Eye (tissue), 1 donor: ENCODE measurements around the gene HIF1A.
"Not testable (repeated sequence)": the region's sequence is repeated elsewhere in the genome, so short reads cannot be mapped to it uniquely, and the experiment has no call there.

ENCODE experiments used
- DNase-seq: peaks from one replicate; pipeline ENCODE4 v3.0.0-alpha.2; 2015

Gene HIF1A

DNA sequence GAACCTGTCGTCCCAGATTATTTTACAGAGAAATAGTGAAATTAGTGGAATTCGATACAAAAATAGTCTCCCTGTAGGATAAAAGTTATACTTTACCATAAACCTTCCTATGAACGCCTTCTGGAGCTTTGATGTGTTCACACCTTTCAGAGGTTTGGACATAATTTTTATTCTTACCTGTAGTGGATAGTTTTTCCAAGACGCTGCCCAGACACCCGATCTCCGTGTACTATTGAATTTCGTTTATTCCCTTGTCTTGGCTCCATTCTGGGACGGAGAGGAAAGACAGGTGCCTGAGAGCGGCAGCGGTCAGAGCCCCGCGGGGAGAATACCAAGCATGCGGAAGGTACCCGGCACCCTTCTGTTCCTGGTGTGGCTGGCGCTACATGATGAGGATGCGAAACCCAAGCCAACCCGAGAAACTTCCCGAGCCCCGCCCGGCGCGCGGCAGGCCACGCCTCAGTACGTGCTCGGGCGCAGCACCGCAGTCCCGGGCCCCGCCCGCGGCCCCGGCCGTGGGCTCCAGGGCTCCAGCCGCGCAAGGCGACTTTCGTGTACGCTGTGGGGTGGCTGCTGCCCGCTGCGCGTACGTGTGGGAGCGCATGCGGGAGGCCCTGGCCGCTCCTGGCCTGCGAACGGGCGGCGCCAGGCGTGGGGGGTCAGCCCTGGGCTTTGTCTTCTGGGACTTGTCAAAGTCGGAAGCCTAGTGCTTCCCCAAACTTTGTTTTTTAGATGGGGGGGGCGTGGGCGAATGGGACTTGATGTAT lies 55.6 kb downstream of the HIF1A start:
- peak; percentile 85 for DNase-seq

DNA sequence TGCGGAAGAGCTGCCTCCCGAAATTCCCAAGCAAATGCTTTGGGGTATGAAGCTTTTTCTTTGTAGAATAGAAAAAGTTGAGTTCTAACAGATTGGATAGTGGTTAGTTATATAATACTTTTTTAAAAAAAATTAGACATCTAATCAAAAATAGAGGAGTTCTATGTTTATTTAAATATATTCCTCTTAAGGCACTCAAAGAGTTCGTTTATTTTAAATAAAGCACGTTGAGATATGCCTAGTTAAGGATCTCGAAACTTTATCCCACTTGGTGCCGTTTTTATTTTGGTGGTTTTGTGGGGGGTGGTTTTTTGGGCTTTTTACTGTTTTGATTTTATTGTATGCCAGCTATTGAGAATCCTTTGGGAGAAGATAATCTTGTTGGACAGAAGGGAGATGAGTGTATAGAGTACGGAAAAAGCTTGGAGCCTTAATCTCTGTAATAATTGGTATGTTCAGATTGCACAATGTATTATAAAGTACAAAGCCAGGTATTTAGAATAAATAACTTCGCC lies 56.2 kb downstream of the HIF1A start:
- DNase-seq = no peak

DNA sequence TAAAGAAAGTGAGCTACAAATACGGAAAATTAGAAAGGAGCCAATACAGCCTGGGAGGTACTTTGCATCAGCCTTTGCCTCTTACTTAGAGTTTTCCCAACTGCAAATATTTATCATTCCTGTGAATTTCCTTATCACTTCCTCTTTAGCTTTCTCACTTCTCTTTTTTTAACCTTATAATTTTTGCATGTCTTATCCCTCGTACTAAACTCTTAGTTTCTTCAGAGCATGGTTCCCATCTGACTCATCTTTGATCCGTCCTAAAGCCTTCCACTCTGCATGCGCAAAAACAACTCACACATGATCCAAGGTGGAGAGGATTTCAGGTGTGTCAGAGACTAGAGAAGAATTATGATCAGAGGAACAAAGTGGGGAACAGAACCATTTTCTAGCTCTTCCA lies 57.3 kb downstream of the HIF1A start:
- DNase-seq = no peak

DNA sequence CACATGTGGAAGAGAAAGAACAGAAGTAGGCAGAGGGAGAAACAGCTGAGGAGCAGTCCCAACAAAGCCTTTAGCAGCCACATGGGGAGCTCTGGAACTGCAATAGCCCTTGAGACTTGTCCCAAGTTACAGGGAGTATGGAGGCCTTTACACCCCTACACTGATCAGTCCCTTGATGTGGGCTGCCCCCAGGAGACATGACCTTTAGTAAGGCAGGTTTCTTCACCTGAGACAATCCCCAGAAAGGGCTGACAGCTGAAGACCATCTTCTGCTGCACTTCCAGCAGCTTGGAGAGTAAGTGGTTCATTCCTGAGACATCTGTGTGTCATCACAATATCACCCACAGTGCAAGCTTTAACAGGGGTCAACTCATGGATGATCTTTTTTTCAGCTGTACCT lies 58.3 kb downstream of the HIF1A start:
- DNase-seq = no peak

DNA sequence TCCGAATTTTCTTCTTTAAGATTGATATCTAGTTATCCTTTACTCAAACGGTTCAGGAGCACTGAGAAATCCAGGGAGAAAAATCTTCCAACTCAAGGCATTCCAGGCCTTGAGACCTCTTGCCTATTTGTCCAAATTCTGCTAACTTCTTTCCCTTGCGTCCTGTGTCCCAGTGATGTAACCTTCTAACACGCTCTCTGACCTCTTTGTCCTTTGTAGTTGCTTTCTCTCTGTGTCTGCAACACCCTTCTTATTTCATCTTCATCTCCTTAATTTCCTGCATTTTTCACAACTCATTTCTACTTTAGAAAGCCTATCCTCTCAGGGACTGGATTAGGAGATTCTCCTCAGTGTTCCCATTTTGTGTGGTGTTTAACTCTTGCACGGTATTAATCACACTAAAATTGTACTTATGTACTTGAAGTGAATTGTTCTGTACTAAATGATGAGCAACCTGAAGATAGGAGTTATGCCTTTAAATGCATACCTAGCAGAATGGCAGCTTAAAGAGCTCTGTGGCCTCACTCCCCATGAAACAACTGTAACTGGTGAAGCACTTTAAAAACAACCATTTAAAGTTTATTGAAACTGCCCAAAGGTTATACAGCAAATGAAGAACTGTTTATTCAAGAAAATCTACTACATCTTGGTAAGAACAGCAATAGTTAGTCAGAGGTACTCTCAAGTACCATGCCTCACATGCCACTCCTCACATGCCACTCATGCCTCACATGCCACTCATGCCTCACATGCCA lies 59.5 kb downstream of the HIF1A start:
- no peak for DNase-seq

DNA sequence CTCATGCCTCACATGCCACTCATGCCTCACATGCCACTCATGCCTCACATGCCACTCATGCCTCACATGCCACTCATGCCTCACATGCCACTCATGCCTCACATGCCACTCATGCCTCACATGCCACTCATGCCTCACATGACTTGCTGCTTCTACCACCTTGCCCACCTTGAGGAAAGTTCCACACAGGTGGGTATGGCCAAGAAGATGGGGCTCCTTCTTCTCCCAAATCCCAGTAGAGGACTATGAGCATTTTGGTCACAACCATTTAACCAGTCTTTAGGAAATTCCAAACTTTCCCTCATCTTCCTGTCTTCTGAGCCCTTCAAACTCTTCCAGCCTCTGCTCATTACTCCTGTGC lies 60.0 kb downstream of the HIF1A start:
- DNase-seq = not testable (repeated sequence)

DNA sequence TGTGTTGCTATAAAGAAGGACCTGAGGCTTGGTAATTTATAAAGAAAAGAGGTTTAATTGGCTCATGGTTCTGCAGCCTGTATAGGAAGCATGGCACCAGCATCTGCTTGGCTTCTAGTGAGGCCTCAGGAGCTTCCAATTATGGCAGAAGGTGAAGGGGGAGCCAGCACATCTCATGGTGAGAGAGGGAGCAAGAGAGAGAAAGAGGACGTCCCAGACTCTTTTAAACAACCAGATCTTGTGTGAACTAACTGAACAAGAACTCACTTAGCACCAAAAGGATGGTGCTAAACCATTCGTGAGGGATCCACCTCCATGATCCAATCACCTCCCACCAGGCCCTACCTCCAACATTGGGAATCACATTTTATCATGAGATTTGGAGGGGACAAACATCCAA lies 60.8 kb downstream of the HIF1A start:
- DNase-seq = no peak

DNA sequence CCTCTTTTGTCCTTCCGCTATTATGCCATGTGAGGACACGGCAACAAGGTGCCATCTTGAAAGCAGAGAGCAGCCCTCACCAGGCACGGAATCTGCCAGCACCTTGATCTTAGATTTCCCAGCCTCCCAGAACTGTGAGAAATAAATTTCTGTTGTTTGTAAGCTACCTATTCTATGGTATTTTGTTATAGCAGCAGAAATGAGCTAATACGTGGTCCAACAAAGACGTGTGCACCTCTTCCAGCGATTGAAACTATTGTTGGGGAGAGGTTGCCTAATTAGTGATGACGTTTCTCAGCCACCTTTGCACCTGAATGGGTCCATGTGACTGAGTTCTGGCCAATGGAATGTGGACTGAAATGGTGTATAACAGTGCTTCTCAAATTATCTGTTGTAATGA lies 64.6 kb downstream of the HIF1A start:
- no peak for DNase-seq

DNA sequence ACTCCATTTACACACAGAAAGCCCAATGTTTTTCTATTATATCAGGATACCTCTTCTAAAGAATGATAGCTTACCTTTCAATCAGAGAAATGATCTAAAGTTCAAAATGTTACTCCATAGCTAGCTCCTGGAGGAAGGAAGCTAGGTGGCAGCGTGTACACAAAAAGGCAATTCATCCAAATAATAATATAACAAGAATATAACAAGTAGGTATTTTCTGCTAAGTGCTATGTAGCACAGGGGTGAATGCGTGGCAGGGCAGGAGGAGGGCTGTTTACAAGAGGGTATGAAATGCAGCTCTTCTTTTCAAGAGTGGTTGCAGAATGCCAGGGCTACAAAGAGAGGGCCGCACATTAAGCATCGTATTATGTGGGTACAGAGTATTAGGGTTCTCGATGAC lies 66.2 kb downstream of the HIF1A start:
- no peak for DNase-seq

DNA sequence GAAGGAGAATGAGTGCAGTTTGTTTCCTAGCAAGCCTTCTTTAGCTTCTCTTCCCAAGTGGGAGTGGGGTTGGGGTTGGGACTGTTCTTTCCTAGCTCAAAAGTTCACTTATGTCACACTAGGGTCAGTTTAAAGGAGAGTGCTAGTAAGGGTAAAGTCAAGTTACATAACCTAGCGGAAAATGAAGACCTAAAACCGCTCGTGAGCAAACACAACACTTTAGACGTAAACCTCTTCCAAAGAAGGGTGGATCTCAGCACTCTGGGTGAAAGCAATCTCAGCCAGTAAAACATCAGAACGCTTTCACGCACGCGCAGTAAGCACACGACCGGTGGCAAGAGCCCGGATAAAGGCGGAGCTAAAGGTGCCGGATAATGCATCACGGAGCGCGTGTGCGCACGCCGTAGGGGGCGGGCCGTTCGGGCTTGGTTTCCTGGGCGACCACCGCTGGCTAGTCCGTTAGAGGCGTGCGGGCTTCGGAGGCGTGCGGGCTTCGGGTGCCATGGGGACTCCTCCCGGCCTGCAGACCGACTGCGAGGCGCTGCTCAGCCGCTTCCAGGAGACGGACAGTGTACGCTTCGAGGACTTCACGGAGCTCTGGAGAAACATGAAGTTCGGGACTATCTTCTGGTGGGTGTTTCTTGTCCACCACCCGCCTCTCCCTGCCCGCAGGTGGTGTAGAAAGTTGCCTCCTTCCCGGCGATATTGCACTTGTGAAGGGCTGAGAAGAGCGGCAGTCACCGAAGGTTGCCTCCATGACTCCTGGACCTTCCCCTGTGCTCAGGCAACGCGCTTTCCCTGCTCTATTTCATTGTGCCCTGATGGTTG lies 66.9 kb downstream of the HIF1A start, which contains the start of gene SNAPC1:
TSS of gene SNAPC1 (plus strand) at position 462 of the 828 bp plus-strand sequence. CDS start at position 503, 41 bp downstream.
- peak; percentile 99 for DNase-seq

DNA sequence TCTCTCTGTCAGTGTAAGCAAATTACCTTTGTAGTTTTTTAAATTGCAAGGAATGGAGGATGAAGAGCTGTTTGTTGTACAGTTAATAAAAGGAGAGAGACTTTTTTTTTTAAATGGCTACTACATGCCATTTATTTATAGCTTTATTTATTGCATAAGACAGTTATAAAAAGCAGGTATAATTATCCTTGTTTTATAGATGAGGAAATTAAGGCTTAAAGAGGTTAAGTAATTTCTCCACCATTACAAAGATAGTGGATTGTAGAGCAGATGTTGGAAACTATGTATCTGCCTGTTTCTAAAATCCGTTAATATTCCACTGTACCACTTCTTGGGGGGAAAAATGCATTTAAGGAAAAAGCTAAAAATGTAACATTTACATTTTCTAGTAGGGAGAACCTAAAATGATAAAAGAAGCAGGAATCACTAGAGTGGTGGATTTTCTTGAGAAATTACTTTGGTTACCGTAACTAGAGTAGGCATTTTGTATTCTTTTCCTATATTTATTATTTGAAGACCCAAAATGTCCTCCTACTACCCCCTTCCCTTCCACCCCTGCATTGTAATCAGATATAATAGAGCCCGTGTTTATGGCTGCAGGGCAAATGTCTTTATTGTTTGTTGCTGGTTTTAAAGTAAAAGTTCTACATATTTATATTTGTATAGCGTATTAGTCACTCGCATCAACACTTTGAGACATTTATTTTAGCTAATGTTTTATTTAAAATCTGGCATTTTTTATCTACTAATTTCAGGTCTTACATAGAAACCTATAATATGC lies 69.2 kb downstream of the HIF1A start:
- no peak for DNase-seq

DNA sequence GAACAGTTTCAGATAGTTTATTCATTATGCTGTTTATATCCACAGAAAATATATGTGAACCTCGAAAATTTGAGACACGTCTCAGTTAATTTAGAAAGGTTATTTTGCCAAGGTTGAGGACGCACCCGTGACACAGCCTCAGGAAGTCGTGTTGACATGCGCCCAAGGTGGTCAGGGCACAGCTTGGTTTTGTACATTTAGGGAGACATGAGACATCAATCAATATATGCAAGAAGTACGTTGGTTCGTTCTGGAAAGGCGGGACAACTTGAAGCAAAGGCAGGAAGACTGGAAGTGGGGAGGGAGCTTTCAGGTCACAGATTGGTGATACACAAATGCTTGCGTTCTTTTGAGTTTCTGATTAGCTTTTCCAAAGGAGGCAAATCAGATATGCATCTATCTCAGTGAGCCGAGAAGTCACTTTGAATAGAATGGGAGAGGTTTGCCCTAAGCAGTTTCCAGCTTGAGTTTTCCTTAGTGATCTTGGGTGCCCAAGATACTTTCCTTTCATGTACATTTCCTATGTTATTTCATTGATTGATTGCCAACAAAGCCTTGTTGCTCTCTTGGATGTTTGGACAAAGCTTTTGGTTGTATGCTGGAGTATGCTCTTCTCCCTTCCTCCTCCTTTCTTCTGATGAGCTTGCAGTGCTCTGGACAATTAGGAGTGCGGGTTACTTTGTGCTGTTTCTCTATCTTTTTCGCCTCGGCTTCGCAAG lies 70.1 kb downstream of the HIF1A start:
- peak; percentile 25 for DNase-seq

DNA sequence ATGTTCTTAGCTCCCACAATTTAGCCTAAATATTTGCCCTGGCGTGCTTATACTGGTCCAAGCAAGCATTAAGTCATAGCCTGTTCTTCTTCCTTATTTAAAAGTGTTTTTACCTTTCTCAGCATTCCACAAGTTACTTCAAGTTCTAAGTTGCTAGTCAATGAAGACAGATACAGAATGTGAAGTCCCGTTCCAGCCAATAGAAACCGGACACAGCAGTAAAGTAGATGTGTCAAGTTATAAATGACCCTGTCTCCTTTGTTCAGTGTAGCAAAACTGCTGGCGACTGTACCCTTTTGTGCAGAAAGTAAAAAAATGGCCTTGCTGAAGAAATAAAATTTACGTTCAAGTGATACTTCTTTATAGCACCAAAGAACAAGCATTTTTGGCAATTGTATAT lies 70.8 kb downstream of the HIF1A start:
- peak; percentile 27 for DNase-seq

DNA sequence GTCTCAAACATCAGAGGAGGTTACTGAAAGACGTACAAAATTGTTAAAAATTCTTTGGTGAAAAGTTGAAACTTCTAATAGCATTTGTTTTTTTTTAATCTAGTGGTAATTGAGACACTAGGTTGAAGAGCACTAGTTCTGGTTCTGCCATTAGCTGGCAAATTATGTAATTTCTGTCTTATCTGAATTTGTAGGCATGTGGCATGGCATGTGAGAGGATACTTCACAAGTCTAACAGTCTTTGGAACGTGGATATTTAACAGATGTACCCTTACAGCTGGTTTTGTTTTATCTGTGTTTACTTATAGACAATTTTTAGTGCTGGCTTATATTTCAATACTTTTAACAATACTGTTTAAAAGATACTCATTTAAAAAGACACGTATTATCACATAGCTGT lies 72.9 kb downstream of the HIF1A start:
- DNase-seq = no peak

DNA sequence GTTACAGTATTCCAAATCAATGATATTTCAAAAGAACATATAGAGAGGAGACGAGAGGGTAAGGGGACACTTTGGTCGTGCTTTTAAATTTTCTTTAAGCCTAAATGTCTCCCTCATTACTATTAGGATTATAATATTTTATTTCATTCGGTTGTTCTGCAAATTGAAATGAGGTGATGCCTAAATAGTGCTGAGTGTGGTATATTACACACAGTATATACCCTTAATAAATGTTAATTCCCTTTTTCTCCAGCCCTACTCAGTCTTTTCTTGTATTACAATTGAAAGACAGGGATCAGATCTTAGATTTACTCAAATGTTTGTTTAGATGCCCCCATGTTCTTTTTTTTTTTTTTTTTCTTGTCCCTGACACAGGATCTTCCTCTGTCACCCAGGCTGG lies 74.6 kb downstream of the HIF1A start:
- DNase-seq = no peak

DNA sequence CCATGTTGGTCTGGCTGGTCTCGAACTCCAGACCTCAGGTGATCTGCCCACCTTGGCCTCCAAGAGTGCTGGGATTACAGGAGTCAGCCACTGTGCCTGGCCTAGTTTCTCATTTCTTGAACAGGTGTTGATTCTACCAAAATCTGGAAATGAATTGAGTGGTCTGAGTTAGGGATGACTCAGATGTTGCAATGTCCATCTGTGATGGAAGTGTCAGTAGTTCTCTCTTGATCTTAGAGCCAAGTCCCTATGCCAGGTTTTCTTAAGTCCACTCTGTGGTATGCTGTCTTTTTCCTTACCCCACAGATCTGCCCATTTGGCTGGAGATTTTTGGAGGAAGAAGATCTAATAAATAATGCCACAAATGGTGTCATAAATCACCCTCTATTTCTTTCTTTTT lies 79.5 kb downstream of the HIF1A start:
- DNase-seq = no peak

DNA sequence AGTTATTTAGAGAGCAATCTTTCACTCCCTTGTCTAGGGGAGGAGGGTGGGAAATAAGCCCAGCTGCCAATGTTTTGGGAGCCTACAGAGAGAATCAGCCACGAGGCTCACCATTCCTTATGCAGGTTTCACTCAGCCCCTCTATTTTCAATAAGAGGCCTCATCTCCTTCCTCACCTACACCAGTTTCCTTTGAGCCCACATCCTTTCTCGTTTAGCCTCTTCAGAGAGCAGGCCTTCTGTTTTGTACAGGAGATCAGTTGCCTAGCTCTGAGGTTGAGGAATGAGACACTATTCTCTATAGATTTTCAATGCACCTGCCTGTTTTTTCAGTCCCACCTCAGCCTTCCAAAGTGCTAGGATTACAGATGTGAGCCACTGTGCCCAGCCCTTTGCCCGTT lies 84.8 kb downstream of the HIF1A start:
- no peak for DNase-seq

DNA sequence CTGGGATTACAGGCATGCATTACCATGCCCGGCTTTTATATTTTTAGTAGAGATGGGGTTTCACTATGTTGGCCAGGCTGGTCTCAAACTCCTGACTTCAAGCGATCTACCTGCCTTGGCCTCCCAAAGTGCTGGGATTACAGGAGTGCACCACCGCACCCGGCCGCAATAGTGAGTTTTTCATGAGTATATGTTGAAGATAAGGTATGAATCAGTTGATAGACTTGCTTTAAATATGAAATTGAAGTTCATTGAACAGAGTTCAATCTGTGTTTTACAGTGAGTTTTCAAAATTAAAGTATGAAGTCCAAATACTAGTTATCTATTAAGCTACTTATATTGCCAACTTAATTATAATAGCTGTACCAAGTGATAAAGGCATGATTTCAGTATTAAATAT lies 102.0 kb downstream of the HIF1A start:
- no peak for DNase-seq
